Measurements from ENCODE around the gene PCNX1. TPM values are rescaled to one million over a fixed set of nuclear protein-coding genes. Genes with fewer than 3 reads are reported as not detected.

PCNX1 gene
- total RNA-seq, 1 experiment from 2014 or later: 32.7 TPM

DNA sequence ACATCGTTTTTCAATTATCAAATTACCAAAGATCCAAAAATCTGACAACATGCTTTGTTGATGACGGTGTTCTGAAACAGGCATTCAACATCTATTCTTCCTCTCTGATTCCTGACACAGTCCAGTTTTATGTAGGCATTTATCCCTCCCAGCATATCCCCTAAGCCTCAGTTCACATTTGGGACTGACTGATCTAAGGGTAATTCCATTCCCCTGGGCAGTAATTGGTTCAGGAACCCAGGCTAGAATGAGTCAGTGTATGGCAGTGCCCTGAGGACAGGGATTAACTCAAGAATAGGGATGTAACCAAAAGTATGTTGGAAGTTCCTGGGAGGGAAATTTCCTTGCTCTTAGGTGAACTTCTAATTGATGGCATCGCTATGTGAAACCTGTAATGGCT is 10.3 kb upstream of the PCNX1 start:
- peak in 1 of 2 experiments; percentile 48 for DNase-seq
- H3K27ac ChIP-seq: no peak overlapping the region

DNA sequence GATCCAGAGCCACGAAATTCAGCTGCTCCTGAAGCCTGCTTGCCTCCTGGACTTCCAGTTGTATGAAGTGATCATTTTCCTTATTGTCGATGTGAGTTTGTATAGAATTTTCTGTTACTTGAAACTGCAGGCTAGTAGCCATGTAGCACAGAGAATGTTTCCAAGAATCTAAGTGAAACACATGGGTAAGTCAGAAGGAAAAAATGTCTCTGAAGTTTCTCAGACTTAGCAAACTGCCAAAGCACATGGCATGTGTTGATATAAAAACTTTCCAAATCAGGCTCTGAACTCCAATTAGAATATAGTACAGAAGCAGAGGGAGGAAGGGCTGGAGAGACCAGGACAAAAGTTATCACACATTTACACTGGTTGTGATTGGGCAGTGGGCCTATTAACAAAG is 9.8 kb upstream of the PCNX1 start:
- Histone ChIP-seq H3K36me3 (no peaks in the 10 kb centered on the region), H3K27me3 (no peaks in the 10 kb centered on the region), H3K9me3 (replicated peaks) (no peaks in the 10 kb centered on the region), H3K4me1 (peaks cover 6% of the 10 kb centered on the region; the same call in 1 of the 2 replicates), H3K27ac (no peak overlapping the region), H3K4me3 (no peak overlapping the region)
- no peak for DNase-seq

More for the DNA sequence above, 10.3 kb upstream of the PCNX1 start:
- no peaks in the 10 kb centered on the region for H3K27me3 ChIP-seq
- peaks cover 6% of the 10 kb centered on the region; the same call in 1 of the 2 replicates for H3K4me1 ChIP-seq
- H3K4me3 ChIP-seq: no peak overlapping the region
- H3K9me3 ChIP-seq (replicated peaks): no peaks in the 10 kb centered on the region
- no peaks in the 10 kb centered on the region for H3K36me3 ChIP-seq

DNA sequence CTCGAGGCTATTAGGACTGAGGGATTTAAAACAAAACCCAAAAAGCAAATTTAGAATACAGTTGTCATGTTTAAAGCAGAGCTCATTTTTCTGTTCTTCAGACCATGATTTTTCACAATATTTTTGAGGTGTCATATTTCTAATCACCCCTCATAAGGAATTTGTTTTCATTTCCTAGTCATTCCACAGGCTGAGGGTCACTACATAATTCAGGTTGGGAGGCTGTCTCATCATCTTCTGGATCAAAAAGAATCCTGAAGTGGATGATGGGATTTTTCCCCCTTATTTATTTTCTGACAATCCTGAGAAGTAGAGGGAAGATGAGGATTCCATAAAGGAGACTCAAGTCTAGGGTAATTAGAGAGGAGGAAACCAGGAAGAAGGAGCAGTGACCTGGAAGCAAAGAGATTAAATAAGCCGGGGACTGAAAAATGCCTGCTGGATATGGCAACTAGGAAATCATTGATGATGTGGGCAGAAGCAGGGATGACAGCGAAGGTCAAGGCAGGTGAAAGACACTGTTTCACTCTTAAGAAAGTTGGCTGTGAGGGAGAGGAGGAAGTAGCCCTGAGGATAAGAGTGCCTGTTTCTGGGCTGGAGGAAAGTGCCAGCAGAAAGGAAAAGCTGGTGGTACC is 9.0 kb upstream of the PCNX1 start:
- H3K36me3 ChIP-seq: no peaks in the 10 kb centered on the region

DNA sequence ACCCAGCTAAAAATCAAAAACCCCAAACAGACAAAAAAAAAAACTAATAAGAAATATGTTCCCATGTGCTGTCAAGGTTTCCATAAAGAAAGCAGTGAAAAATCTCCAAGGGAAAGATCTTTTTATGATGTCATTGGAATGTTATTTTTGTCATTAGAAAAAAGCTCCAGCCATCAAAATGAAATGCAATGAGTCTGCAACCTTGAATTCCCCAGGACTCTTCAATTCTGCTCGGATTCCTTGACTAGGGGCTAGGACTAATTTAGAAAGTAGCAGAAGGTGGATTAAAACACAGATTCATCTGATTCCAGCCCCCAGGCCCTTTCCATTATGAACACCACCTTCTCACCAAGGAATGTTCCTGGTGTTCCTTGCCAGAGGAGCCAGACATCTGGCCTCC is 6.0 kb upstream of the PCNX1 start:
- no peak for DNase-seq
- Histone ChIP-seq H3K36me3 (no peaks in the 10 kb centered on the region), H3K27me3 (no peaks in the 10 kb centered on the region), H3K4me1 (peaks cover 16% of the 10 kb centered on the region), H3K9me3 (replicated peaks) (no peaks in the 10 kb centered on the region), H3K4me3 (no peak overlapping the region), H3K27ac (no peak overlapping the region; the same call in 1 of the 2 replicates)

More for the DNA sequence above, 9.0 kb upstream of the PCNX1 start:
- no peaks in the 10 kb centered on the region for H3K27me3 ChIP-seq
- peaks cover 6% of the 10 kb centered on the region; the same call in 1 of the 2 replicates for H3K4me1 ChIP-seq
- H3K9me3 ChIP-seq (replicated peaks): no peaks in the 10 kb centered on the region
- no peak overlapping the region for H3K27ac ChIP-seq
- DNase-seq: no peak
- no peak overlapping the region for H3K4me3 ChIP-seq

DNA sequence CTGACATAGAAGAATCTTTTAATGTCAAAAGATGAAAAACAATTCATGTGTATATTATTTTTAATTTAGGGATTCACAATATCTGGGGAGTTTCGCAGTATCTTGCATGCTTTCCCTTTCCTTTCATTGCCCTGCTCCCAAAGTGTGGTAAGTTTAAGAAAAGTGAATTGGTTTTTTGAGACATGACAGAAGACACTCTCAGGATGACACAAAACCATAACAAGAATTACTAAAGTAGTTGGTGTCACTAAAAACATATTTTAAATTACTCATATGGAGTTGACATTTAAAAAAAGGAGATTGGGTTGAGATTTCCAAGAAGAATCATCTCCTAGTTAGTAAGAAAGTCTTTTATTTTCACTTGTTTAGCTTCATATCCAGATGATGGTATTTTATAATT is 5.1 kb upstream of the PCNX1 start:
- H3K4me1 ChIP-seq: peaks cover 17% of the 10 kb centered on the region
- no peaks in the 10 kb centered on the region for H3K27me3 ChIP-seq
- no peak for DNase-seq
- H3K27ac ChIP-seq: no peak overlapping the region
- no peaks in the 10 kb centered on the region for H3K36me3 ChIP-seq
- H3K9me3 ChIP-seq (replicated peaks): no peaks in the 10 kb centered on the region
- H3K4me3 ChIP-seq: no peak overlapping the region

DNA sequence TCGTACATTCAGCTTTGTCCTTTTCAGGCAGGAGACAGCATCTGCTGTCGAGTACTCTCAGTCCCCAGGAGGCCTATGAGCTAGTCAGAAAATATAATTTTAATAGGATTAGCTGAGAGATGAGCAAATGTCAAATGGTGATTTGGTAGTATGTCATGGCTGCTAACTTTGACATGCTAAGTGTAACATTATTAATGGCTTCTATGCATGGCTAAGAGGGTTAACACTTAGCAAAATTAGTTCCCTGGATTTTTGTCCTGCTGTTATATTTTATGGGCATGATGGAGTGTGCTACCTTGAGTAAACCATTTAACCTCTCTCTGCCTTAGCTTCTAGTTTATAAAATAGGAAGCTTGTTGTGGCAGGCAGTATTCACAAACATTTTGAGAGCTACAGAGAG is 2.9 kb upstream of the PCNX1 start:
- Histone ChIP-seq H3K27ac (no peak overlapping the region), H3K9me3 (replicated peaks) (no peaks in the 10 kb centered on the region), H3K4me1 (peaks cover 11% of the 10 kb centered on the region), H3K36me3 (no peaks in the 10 kb centered on the region), H3K27me3 (no peaks in the 10 kb centered on the region), H3K4me3 (no peak overlapping the region)
- no peak for DNase-seq

DNA sequence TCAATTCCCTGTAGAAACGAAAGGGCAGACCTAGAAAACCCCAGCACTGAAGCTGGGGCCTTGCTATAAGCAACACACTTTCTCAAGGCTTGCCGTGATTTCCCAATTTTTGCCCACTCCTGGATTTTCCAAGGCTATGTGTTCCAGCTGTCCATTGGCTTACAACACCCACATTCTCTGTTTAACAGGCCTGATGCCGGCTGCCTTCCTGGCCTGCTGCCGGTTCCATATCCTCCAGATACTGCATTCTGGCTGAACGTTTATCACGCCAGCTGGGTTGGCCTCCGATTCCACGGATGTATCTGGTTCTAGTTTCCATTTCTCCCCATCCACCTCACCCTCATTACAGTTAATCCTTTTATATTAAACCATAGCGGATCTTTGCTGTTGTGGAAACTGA is 2.0 kb upstream of the PCNX1 start:
- peak; percentile 79 to 84 for DNase-seq
- H3K9me3 ChIP-seq (replicated peaks): no peaks in the 10 kb centered on the region

DNA sequence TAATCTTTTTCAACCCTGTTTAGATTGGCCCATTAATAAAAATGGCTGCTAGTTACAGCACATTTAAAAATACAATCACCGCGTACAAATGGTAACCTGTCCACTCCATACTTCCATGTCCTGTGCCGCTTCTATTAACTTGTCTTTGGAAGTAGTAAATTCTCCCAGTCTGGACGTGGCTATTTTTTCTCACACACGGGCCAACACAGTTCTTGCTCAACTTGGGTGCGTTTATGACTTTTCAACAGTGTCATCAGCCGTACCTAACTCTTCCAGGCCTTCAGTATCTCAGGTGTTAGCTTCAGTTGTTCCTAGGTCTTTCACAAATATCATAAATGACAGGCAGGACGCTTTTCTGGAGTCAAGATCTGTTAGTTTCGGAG is 475 bp upstream of the PCNX1 start:
- H3K4me1 ChIP-seq: peaks cover 11% of the 10 kb centered on the region
- H3K4me3 ChIP-seq: peak overlapping the region; percentile 90
- no peaks in the 10 kb centered on the region for H3K9me3 ChIP-seq (replicated peaks)
- no peaks in the 10 kb centered on the region for H3K27me3 ChIP-seq
- H3K27ac ChIP-seq: peak overlapping the region; percentile 58
- no peaks in the 10 kb centered on the region for H3K36me3 ChIP-seq
- no peak for DNase-seq

More for the DNA sequence above, 2.0 kb upstream of the PCNX1 start:
- peaks cover 11% of the 10 kb centered on the region for H3K4me1 ChIP-seq
- no peaks in the 10 kb centered on the region for H3K27me3 ChIP-seq
- H3K36me3 ChIP-seq: no peaks in the 10 kb centered on the region
- H3K4me3 ChIP-seq: peak overlapping the region; percentile 90
- peak overlapping the region; percentile 32 for H3K27ac ChIP-seq

DNA sequence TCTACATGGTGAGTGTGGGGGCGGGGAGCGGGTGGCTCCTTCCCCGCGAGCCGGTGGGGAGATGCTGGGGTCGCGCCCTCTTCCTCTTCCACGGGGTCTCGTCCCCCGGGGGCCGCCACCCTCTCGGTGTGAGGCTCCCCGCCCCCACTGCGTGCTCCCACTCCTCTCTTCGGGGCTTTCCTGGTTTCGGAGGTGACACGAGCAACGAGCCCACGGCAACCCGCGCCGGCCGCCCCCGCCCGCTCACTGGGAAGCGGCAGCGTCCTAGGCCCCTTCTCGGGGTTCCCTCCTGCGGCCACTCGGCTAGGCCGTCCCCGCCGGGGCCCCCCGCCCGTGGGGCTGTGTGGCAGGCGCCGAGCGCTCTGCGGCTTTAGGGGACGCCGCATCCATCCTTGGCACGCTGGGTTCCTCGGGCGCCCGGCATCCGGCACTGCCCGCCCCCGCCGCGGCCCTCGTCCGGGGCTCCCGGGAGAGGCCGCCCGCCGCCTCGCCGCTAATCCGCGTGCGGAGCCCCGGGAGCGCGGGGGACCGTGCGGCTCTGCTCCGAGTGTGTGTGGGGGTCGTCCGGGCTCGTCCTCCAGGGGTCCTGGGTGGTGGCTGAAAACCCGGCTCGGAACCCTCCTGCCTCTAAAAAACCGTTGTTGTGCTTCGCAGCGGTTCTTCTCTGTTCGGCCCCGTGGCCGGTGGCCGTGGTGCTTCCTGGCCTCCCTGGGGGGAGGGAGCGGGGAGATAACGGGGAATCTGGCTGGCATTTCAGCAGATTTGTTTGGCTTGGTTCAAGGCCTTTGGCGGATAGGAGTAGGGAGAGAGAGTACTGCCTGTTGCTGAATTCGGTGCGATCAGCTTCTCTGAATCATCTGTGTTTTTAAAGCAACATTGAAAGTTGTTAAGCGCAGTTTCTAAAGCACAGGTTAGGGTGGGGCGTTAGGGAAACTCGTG is 1.0 kb downstream of the PCNX1 start:
- Histone ChIP-seq H3K4me3 (peak overlapping the region; percentile 90), H3K36me3 (no peaks in the 10 kb centered on the region), H3K27me3 (no peaks in the 10 kb centered on the region), H3K9me3 (replicated peaks) (no peaks in the 10 kb centered on the region), H3K27ac (peak overlapping the region; percentile 58), H3K4me1 (peaks cover 11% of the 10 kb centered on the region)
- peak; percentile 38 to 59 for DNase-seq

DNA sequence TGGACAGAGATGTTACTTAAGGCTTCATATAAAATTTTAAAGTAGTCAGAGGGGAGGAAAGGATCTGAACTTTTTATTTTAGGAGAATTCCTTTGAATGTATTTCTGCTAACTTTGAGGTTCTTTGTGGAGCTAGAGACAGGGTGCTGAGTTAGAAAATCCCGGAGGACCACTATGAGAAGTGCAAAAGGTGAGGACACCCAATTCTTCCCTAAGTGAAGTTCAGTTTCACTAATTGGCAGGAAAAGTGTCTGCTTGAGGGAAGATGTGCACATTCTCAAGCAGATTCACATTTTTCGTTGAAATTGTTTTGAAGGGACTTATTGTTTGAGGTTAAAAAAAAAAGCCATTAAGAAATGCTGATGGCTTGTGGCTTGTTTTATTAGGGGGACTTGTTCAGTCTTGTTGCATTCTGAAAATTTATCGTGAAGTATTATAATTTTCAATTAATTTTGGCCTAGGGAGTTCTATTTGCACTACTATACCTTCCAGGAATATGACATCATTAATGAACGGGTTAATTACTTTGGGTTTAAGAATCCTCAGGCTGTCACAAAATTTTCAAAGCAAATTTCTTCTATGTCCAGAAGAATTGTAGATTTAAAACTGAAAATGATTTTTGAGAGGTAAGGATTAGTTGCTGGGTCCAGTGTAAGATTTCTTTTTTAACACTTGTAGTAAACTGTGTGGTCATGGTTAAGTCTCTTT is 1.8 kb downstream of the PCNX1 start:
- H3K9me3 ChIP-seq (replicated peaks): no peaks in the 10 kb centered on the region
- H3K27me3 ChIP-seq: no peaks in the 10 kb centered on the region
- peaks cover 11% of the 10 kb centered on the region for H3K4me1 ChIP-seq
- H3K36me3 ChIP-seq: no peaks in the 10 kb centered on the region
- no peak for DNase-seq
- H3K4me3 ChIP-seq: peak overlapping the region; percentile 90
- H3K27ac ChIP-seq: peak overlapping the region; percentile 58; the same call in 1 of the 2 replicates

DNA sequence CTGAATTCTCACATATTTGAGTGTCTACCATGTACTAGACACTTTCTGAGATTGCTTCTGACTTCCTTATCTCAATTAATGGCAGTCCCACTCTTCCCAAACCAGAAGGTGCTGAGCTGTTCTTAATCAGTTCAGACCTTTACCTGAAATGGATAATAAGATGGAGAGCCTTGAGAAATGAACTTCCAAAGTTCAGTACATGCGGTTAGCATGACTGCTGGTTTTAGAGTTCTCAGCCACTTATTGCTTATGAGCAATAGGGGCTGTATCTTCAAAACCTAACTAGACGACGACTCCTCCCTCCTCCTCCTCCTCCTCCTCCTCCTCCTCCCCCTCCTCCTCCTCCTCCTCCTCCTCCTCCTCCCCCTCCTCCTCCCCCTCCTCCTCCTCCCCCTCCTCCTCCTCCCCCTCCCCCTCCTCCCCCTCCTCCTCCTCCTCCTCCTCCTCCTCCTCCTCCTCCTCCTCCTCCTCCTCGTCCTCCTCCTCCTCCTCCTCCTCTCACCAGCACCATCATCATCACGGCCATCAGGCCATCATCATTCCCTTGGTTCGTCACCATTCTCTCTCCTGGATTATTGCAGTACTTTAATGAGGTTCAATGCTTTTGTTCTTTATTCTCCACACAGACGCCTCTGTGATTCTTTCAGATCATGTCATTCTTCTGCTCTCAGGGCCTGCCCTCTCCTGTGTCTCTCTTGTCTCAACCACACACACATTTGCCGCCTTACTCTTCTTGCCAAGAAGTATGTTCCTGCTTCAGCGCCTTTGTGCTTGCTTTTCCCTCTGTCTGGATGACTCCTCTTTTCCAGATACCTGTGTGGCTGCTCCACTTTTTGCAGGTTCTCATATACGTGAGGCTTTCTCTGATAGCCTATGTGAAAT is 2.7 kb downstream of the PCNX1 start:
- H3K4me3 ChIP-seq: peak overlapping the region; percentile 90; the same call in 1 of the 2 replicates
- no peak for DNase-seq
- no peaks in the 10 kb centered on the region; the same call in 1 of the 2 replicates for H3K36me3 ChIP-seq
- no peaks in the 10 kb centered on the region for H3K9me3 ChIP-seq (replicated peaks)
- no peaks in the 10 kb centered on the region for H3K27me3 ChIP-seq
- no peak overlapping the region for H3K27ac ChIP-seq
- peaks cover 9% of the 10 kb centered on the region for H3K4me1 ChIP-seq

DNA sequence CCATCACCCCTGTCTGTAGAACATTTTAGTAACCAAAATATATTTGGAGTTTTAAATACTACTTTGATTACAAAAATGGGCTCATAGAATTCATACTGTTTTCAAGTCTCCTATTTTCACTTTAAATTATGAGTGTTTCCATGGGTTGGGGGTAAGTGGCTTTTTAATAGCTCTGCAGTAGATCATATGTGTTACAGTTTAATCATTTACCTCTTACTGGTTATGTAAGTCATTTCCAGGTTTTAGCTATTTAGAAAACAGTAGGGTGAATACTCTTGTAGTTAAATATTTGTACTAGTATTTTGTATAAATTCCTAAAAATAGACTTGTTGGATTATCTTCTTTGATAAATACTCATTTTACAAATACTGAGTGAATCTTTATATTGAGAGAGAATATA is 8.2 kb downstream of the PCNX1 start:
- Histone ChIP-seq H3K9me3 (replicated peaks) (no peaks in the 10 kb centered on the region), H3K4me3 (no peak overlapping the region), H3K4me1 (no peaks in the 10 kb centered on the region), H3K27me3 (no peaks in the 10 kb centered on the region), H3K36me3 (no peaks in the 10 kb centered on the region; the same call in 1 of the 2 replicates), H3K27ac (no peak overlapping the region)
- no peak for DNase-seq

DNA sequence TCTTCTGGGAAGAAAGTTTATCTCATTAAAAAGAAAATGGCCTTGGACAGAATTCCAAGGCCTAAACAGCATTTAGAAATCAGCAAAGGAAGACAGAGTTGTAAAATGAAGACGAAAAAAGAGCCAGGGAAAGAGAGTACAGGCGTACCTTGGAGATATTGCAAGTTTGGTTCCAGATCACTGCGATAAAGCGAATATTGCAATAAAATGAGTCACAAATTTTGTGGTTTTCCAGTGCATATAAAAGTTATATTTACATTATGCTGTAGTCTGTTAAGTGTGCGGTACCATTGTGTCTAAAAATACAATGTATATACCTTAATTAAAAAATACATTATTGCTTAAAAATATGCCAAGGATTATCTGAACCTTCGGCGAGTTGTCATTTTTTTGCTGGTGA is 9.0 kb downstream of the PCNX1 start:
- H3K27me3 ChIP-seq: no peaks in the 10 kb centered on the region
- no peaks in the 10 kb centered on the region for H3K9me3 ChIP-seq (replicated peaks)
- no peak for DNase-seq
- H3K36me3 ChIP-seq: no peaks in the 10 kb centered on the region; the same call in 1 of the 2 replicates
- H3K4me3 ChIP-seq: no peak overlapping the region
- no peaks in the 10 kb centered on the region for H3K4me1 ChIP-seq
- H3K27ac ChIP-seq: no peak overlapping the region

DNA sequence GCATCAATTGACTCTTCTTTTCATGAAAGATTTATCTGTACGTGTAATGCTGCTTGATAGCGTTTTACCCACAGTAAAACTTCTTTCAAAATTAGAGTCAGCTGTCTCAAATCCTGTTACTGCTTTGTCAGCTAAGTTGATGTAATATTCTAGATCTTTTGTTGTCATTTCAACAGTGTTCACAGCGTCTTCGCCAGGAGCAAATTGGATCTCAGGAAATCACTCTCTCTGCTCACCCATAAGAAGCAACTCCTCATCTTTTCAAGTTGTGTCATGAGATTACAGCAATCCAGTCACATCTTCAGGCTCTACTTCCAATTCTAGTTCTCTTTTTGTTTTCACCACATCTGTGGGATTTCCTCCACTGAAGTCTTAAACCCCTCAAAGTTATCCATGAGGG is 9.5 kb downstream of the PCNX1 start:
- Histone ChIP-seq H3K9me3 (replicated peaks) (no peaks in the 10 kb centered on the region), H3K27ac (no peak overlapping the region), H3K27me3 (no peaks in the 10 kb centered on the region), H3K4me3 (no peak overlapping the region), H3K36me3 (no peaks in the 10 kb centered on the region; the same call in 1 of the 2 replicates), H3K4me1 (no peaks in the 10 kb centered on the region)
- no peak for DNase-seq
